ENCODE results near the gene VPS37C. TPM values are rescaled to one million over a fixed set of nuclear protein-coding genes. Genes with fewer than 3 reads are reported as not detected.

Gene VPS37C
- total and polyA plus RNA-seq, 2 of the 13 experiments (the other 11 are each of a cell fraction or from before 2014, with no cell fraction given) = 7.5 to 8.8 TPM

DNA sequence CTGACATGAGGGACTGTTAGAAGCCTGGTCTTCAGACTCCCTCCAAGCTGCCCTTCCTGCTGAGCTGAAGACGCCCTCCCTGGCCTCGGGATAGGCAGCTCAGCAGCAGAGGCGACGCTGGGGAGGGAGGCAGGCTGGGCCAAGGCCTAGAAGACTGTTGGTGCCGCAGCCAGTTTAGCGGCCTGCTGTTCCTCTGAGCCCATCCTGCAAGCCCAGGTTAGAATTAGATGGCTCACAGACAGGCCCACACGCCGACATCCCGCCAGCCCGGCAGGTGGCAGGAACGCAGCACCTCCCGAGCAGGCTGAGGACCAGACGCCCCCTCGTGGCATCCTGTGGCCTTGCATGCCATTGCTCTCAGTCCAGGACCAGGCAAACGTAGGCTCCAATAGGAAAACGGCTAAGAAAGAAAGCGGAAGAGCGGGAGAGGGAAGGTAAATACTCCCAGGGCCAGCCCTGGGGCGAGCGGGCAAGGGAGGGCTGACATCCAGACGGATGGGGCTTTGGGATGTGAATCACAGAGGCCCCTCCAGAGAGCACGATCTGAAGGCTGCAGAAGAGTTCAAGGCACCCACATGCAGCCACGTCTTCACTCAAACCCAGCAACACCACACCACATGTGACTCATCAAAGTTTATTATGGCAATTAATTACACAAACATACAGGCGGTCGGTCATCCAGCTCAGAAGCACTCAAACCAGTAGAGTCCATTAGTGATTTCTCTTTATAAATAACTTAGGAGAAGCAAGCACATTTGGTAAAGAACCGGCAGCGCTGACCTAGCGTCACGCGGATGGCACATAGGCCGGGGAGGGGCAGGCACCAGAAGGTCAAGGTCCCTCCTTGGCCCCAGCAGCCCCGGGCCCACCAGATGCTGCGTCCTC lies 31.3 kb downstream of the VPS37C start (continued):
- TF ChIP-seq GABPA (IDR thresholded peaks at IDR 0.05; ENCODE audit: low read depth, low read length) = no peak
- 0 out of 2 replicates have a peak, but pooled peaks have one; percentile 45 for TF ChIP-seq GABPA (CRISPR knock-in tag; IDR thresholded peaks at IDR 0.05; ENCODE audit: low read depth)
- TF ChIP-seq ZBTB38 (CRISPR knock-in tag; IDR thresholded peaks at IDR 0.05) = 0 out of 2 replicates have a peak, but pooled peaks have one; percentile 35
- no peak for TF ChIP-seq GLI4 (CRISPR knock-in tag; IDR thresholded peaks at IDR 0.05; ENCODE audit: borderline replicate concordance)
- TF ChIP-seq ZFP90 (CRISPR knock-in tag; IDR thresholded peaks at IDR 0.05; ENCODE audit: borderline replicate concordance) = peak; percentile 91
- peak; percentile 70; the same call in 1 of the 2 replicates for TF ChIP-seq ZNF205 (CRISPR knock-in tag; IDR thresholded peaks at IDR 0.05)
- TF ChIP-seq TOE1 (CRISPR knock-in tag; IDR thresholded peaks at IDR 0.05) = peak; percentile 49; the same call in 1 of the 2 replicates
- TF ChIP-seq CBFB (CRISPR knock-in tag; IDR thresholded peaks at IDR 0.05) = 0 out of 2 replicates have a peak, but pooled peaks have one; percentile 51
- TF ChIP-seq FOXP1 (IDR thresholded peaks at IDR 0.05) = no peak
- TF ChIP-seq FOXP1 (CRISPR knock-in tag; IDR thresholded peaks at IDR 0.05) = no peak
- TF ChIP-seq REL (CRISPR knock-in tag; conservative IDR thresholded peaks at IDR 0.05) = no peak
- no peak for TF ChIP-seq NFE2 (CRISPR knock-in tag; IDR thresholded peaks at IDR 0.05)
- TF ChIP-seq, protein P1, sequence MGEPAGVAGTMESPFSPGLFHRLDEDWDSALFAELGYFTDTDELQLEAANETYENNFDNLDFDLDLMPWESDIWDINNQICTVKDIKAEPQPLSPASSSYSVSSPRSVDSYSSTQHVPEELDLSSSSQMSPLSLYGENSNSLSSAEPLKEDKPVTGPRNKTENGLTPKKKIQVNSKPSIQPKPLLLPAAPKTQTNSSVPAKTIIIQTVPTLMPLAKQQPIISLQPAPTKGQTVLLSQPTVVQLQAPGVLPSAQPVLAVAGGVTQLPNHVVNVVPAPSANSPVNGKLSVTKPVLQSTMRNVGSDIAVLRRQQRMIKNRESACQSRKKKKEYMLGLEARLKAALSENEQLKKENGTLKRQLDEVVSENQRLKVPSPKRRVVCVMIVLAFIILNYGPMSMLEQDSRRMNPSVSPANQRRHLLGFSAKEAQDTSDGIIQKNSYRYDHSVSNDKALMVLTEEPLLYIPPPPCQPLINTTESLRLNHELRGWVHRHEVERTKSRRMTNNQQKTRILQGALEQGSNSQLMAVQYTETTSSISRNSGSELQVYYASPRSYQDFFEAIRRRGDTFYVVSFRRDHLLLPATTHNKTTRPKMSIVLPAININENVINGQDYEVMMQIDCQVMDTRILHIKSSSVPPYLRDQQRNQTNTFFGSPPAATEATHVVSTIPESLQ (CRISPR knock-in tag; conservative IDR thresholded peaks at IDR 0.05) = no peak
- TF ChIP-seq RBM39 (IDR thresholded peaks at IDR 0.05; ENCODE audit: low read depth, low read length, poor library complexity, severe bottlenecking) = peak; percentile 75
- TF ChIP-seq ZNF570 (CRISPR knock-in tag; IDR thresholded peaks at IDR 0.05; ENCODE audit: borderline replicate concordance) = no peak
- no peak for TF ChIP-seq HNRNPH1 (optimal IDR thresholded peaks at IDR 0.05; ENCODE audit: low read depth, low read length)
- TF ChIP-seq RFX3 (CRISPR knock-in tag; IDR thresholded peaks at IDR 0.05) = no peak
- TF ChIP-seq KDM2A (CRISPR knock-in tag; IDR thresholded peaks at IDR 0.05; ENCODE audit: borderline replicate concordance, low read depth) = peak; percentile 97
- TF ChIP-seq RFXAP (CRISPR knock-in tag; IDR thresholded peaks at IDR 0.05; ENCODE audit: borderline replicate concordance) = peak; percentile 73; the same call in 1 of the 2 replicates
- TF ChIP-seq ASH2L (IDR thresholded peaks at IDR 0.05; ENCODE audit: insufficient read length, low read depth, low read length) = no peak
- TF ChIP-seq ZNF547 (CRISPR knock-in tag; IDR thresholded peaks at IDR 0.05) = peak; percentile 47; the same call in 1 of the 2 replicates
- TF ChIP-seq, protein P2, sequence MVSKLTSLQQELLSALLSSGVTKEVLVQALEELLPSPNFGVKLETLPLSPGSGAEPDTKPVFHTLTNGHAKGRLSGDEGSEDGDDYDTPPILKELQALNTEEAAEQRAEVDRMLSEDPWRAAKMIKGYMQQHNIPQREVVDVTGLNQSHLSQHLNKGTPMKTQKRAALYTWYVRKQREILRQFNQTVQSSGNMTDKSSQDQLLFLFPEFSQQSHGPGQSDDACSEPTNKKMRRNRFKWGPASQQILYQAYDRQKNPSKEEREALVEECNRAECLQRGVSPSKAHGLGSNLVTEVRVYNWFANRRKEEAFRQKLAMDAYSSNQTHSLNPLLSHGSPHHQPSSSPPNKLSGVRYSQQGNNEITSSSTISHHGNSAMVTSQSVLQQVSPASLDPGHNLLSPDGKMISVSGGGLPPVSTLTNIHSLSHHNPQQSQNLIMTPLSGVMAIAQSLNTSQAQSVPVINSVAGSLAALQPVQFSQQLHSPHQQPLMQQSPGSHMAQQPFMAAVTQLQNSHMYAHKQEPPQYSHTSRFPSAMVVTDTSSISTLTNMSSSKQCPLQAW (CRISPR knock-in tag; IDR thresholded peaks at IDR 0.05) = peak; percentile 75; the same call in 1 of the 2 replicates
- TF ChIP-seq SOX5 (CRISPR knock-in tag; IDR thresholded peaks at IDR 0.05; ENCODE audit: borderline replicate concordance) = peak; percentile 53; the same call in 1 of the 2 replicates

Measured in HepG2 (cell line).